ENCODE results near the gene RPA4.
"Not testable (repeated sequence)": the region's sequence is repeated elsewhere in the genome, so short reads cannot be mapped to it uniquely, and the experiment has no call there.

RPA4 gene, protein sequence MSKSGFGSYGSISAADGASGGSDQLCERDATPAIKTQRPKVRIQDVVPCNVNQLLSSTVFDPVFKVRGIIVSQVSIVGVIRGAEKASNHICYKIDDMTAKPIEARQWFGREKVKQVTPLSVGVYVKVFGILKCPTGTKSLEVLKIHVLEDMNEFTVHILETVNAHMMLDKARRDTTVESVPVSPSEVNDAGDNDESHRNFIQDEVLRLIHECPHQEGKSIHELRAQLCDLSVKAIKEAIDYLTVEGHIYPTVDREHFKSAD

DNA sequence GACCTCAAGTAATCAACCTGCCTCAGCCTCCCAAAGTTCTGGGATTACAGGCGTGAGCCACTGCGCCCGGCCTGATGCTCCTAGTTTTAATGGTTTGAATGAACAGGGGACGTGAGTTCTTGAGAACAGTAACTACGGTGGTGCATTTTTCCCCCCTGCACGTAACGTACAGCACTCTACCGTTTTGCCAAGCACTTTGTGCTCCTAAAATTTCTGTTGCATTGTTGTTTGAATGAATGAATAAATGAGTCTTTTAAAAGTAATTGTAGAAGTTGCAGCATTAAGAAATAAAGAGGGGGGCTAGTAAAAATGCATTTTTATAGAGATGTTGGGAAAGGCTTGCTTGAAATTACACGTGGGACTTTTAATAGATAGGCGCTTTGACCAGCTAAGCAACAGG lies at the start of gene RPA4:
Gene RPA4 (plus strand): TSS at position 301 of the 400 bp plus-strand sequence. CDS start 403 bp downstream, outside the sequence.
- DNase-seq = no peak

DNA sequence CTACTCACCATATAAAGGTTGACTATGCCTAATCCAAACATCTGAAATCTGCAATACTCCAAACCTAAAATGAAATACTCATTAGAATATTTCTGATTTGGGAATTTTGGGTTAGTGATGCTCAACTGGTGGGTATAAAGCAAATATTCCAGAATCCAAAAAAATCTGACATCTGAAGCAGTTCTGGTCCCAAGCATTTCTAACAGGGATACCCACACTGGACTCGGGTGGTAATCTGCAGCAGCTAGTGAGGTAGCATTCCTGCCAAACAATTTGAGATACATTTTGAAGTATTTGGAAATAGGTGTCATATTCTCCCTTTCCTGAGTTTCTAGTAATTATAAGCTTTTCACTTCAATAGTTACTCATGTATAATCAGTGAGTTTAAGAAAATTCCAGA lies 49.6 kb upstream of the RPA4 start:
- DNase-seq = no peak

DNA sequence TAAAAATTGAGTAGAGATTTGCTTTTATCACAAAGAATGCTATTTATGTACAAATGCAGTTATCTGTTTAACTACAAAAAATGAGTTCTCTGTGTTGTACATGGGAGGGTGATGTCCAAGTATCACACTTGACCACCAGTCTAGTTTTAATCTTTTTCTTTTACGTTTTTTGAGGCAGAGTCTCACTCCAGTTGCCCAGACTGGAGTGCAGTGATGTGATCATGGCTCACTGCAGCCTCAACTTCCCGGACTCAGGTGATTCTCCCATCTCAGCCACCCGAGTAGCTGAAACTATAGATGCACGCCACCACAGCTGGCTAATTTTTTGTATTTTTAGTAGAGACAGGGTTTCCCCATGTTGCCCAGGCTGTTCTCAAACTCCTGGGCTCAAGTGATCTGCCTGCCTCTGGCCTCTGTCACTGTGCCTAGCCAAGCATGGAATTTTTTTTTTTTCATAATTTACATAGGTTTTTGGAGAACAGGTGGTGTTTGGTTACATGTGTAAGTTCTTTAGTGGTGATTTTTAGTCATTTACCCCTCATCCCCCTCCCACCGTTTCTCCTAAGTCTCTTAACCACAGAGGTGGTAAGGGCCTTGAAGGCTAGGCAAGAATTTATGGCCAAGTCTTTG lies 47.9 kb upstream of the RPA4 start:
- no peak for DNase-seq

DNA sequence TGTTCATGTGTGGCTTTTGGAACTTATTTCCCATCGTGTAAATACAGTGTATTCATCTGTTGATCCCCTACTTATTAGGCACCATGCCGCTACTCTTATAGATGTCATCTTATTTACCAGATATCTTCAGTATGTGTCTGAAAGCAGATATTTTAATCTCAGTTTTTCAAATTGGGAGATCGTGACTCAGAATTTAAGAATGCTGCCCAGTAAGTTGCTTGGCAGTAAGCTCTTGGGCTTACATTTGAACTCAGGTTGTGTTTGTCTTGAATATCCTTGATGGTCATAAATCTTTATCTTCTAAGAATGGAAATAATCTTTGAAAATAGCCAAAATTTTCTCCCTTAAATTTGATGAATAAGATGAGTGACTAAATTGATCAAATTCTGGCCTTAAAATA lies 45.9 kb upstream of the RPA4 start:
- no peak for DNase-seq

DNA sequence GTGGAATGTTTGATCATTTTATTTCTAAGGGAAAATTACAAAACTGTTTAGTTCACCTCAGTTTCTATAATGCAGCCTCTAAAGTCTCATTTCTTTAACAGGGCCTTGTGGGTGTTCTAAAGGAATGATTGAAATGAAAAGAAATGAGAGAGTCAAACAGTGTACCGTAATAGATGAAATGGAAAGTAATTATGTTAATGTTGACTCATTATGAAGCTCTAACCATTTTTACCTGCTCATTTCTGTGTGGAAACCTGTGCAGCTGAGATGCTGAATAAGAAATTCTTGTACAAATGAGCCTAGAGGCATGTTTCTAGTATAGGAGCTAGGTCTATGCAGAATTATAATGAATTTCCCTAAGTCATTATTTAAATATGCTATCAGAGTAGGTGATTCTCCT lies 45.2 kb upstream of the RPA4 start:
- DNase-seq = no peak

DNA sequence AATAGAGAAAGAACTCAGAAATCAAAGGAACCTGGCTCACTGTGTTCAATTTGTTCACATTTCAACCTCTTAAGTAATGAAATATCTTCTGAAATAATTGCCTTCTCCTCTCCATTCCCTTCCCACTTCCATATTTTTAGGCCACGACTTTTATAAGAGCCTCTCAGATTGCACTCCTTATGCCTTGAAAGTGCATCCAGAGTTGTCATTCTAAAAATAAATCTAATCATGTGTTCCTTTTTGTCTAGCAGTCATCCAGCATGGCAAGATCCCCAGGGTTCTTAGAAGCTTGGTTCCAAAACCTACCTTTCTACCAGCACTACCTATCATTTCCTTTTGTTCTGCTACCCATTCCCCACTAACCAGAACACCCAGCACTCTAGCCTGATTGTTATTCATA lies 42.4 kb upstream of the RPA4 start:
- DNase-seq = no peak

DNA sequence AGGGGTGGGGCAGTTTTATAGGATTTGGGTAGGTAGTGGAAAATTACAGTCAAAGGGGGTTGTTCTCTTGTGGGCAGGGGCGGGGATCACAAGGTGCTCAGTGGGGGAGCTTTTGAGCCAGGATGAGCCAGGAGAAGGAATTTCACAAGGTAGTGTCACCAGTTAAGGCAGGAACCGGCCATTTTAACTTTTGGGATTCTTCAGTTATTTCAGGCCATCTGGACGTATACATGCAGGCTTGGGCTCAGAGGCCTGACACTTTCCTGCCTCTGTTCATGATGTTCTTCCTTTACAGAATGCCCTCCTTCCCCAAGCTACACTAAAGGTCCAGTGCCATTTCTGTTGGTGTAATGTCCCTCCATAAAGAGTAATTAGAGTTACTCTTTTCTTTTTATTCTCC lies 41.8 kb upstream of the RPA4 start:
- not testable (repeated sequence) for DNase-seq

DNA sequence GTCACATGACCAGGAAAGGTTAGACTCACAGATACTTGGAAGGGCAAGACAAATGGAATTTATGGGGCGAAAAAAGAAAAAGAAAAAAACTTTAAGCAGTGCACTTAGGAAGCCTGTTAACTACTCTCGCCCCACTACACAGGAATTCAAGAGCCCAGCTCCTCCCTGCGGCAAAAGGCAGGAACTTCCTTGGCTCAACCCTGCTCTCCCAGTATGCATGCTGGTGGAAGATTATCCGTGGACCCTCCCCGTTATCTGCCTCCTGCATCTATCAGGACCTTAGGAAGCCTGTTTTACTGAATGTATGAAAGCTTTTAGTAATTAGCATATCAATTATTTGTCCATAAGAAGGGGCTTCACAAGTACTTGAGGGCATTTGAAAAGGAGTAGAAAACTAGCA lies 40.1 kb upstream of the RPA4 start:
- DNase-seq = no peak

DNA sequence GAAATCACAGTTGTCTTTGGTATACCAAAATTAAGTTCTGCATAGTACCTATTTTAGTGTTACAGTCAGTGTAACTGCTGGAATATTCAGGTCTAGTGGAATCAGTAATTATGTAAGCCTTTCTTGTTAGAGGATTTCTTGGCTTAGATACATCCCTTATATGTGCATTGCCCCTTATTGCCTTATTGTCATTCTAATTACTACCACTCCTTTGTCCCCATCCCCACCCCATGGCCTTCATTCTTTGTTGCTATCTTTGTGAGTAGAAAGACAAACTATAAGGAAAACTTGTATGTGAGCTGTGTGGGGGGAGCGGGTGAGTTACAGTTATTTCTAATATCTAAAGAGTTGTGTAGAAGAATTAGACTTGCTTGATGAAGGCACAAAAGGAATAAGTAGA lies 36.9 kb upstream of the RPA4 start:
- DNase-seq = no peak

DNA sequence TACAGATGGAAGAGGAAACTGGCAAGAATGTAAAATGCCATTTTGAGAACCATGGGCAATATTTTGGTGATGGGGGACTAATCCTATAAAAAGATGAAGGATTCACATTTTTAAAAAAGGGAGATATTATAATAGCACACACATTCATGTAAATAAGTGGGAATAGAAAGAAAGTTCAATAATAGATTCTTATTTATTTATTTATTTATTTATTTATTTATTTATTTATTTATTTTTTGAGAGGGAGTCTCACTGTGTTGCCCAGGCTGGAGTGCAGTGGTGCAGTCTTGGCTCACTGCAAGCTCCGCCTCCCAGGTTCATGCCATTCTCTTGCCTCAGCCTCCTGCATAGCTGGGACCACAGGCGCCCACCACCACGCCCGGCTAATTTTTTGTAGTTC lies 24.3 kb upstream of the RPA4 start:
- not testable (repeated sequence) for DNase-seq

DNA sequence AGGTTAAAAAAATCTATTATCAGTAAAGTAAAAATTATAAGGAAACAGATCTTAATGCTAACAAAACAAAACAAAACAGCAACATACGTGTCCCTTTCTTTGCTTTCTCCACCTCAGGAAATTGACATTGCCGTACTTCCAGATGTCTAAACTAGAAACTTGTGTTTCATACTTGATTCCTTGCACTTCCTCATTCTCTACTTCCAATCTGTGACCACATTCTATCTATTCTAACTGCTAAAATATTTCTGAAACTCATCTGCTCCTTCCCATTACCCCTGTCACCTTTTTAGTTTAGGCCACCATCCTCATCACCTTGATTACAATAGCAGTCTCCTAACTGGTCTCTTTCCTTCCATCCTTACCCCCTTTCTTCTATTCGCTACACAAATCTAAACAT lies 22.5 kb upstream of the RPA4 start:
- no peak for DNase-seq

DNA sequence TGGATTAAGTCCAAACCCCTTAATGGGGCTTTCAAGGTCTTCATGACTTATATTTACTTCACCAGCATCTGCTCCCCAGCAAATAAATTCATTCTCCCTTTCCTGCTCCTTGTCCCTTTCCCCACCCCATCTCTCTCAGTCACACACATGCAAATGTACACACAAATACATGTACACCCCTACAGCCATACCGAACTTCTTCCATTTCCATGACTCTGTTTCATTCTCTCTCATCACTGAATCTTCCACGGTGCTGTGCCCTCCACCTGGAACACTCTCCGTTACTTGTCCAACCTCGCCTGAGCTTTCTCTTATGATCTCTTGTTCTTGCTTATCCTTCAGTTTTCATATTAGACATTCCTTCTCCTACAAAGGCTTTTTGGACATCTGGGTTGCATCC lies 22.0 kb upstream of the RPA4 start:
- no peak for DNase-seq

DNA sequence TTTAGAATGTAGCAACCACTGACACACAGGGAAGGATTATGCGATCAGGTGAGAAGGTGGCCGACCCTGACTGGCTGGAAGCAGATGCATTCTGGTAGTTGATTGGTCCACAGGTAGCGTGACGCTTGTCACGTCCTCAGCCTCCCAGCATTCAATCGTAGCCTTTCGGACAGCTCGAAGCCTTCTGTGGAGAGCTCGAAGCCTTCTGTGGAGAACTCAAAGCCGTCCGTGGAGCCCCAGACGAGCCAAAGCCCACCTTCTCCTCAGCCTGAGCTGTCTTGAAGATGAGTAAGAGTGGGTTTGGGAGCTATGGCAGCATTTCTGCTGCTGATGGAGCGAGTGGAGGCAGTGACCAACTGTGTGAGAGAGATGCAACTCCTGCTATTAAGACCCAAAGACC lies 319 bp downstream of the RPA4 start:
- no peak for DNase-seq

DNA sequence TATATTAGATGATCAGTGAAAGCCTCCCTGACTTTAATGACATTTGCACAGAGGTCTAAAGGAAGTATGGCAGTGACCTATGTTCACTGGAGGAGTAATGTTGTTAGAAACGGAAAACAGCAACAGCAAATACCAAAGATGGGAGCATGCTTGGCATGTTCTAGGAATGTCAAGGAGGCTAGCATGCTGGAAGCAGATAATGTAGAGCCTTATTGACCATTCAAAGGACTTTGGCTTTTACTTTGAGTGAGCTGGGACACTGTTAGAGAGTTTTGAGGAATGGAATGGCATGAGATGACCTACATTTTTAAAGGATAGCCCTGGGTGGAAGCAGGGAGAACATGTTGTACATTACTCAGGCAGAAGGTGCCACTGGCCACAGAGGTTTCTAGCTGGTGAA lies 6.0 kb downstream of the RPA4 start:
- DNase-seq = no peak

DNA sequence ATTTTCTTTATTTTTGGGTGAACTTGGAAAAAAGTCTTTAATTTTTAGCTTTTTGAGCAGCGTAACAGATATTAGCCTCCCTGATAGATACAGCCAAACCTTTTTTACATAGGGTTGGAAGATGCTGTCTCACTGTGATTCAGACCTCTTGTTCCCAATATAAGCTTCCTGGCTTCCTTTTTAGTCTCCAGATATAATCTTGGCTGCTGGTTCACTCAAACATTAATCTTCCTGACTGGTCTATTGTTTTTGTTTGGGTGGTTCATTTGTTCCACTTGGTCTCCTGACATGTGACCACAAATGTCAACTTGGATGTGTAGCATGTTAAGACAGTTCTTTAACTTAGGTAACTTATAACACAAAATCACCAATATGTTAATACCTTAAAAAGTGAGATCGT lies 23.0 kb downstream of the RPA4 start:
- no peak for DNase-seq

DNA sequence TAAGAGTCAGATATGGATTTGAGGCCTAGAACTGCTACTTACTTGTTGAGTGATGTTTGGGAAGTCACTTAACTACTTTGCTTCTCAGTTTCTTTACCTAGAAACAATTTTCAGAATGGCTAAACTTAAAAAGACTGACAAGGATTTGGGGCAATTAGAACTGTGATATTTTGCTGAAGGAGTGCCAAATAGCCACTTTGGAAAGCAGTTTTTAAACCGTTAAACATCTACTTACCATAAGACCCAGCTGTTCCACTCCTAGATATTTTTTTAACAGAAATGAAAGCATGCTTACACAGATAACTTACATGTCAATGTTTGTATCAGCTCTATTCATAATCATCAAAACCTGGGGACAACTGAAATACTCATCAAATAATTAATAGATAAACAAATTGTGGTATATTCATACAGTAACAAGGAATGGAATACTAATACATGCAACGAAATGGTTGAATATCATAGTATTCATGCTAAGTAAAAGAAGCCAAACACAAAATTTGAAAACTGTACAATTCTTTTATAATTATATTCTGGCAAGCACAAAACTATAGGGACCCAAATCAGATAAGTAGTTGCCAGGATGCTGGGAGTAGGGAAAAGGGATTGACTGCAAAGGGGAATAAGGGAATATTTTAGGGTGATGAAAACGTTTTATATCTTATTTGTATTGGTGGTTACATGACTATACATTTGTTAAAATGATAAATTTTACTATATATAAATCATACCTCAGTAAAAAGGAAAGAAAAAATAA lies 24.0 kb downstream of the RPA4 start:
- DNase-seq = no peak

DNA sequence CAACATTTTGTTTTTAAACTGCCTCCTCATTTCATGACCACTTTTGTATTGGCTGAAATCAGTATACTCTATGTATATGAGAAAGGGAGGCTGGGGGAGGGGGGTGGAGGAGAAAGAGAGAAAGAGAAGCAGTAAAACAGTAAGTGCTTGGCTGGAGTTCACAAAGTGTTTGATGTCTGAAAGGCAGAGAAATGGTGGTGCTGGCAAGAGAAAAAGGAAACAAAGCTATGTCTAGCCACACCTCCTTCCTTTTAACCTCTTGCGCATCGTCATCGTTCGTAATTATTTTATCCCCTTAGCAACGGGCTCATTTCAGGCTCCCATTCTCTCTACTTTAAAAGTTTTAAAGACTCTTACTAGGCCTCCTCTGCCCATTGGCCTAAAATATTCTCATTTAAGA lies 25.6 kb downstream of the RPA4 start:
- no peak for DNase-seq

DNA sequence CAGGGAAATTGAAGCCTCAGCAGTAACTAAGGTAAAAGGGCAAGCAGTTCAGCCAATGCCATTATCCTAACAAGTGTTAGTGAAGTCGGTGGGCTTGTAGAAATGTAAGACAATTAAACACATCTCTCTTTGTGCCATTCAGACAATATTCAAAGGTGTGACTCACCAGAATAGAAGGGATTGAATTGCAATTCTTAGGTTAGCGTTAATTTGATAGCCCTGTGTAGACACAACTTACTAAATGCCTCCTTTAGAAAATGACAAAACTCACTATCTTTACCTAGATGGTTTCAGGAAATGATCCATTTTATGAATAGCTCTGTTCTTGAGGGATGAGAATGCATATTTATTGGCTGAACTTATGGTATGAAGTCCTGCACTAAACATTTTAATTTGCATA lies 35.2 kb downstream of the RPA4 start:
- DNase-seq = no peak

DNA sequence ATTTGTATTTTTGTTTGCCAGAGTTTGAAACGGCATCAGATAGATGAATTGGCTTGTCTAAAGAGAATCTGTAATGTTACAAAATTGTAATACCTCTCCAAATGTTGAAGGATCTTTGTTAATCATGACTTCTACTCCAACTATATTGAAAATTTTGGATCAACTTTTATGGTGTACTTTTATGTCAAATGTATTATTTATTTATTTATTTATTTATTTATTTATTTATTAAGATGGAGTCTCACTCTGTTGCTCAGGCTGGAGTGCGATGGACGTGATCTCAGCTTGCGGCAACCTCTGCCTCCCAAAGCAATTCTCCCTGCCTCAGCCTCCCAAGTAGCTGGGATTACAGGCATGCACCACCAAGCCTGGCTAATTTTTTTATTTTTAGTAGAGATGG lies 36.0 kb downstream of the RPA4 start:
- DNase-seq = no peak

DNA sequence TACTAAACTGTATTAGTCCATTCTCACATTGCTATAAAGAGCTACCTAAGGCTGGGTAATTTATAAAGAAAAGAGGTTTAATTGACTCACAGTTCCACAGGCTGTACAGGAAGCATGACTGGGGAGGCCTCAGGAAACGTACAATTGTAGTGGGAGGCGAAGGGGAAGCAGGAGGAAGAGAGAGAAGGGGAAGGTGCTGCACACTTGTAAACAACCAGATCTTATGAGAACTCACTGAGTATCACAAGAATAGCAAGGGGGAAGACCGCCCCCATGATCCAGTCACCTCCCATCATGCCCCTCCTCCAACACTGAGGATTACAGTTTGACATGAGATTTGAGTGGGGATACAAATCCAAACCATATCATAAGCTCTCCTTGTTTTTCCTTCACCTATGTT lies 40.9 kb downstream of the RPA4 start:
- no peak for DNase-seq

DNA sequence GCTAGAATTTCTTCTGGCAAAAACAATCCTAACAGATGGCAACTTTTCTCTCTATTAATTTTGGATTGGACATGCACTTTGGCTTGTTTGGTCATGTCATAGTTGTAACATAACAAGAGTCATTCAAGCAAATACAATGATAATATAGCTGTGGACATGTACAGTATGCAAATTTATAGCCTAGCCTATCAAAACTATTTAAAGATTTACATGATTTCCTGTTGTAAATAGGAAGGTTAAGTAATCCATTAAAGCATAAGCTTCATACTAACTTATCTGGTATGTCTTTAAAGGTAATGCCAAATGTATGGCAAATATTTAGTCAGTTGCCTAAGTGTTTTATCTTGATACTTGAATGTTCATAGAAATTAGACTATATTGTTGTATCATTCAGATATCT lies 45.3 kb downstream of the RPA4 start:
- DNase-seq = no peak
